Thyroid gland (tissue), 4 donors: ENCODE results near the gene IGF1. TPM values are rescaled to one million over a fixed set of nuclear protein-coding genes. Genes with fewer than 3 reads are reported as not detected.

ENCODE experiments used
- DNase-seq, 2 donors: peaks; one replicate each; pipeline ENCODE4 v3.0.0-alpha.2; 2019
- H3K27ac ChIP-seq, 3 donors: fragments of 200-600 bp; sonication (generic); 1 replicate in 2 of 3; 2 replicates in 1 of 3; pipeline ENCODE4 v1.5.1; 2016 to 2019; ENCODE audit warnings: mild to moderate bottlenecking in 1 of 3, moderate library complexity in 1 of 3
- H3K27me3 ChIP-seq: fragments of 200-600 bp; sonication (generic); one replicate; pipeline ENCODE4 v1.5.1; 2019
- H3K36me3 ChIP-seq, 2 donors: fragments of 200-600 bp; sonication (generic); one replicate each; pipeline ENCODE4 v1.5.1; 2016 to 2019
- H3K4me1 ChIP-seq, 2 donors: fragments of 200-600 bp; sonication (generic); one replicate each; pipeline ENCODE4 v1.5.1; 2017 to 2019
- H3K4me3 ChIP-seq, 3 donors: fragments of 200-600 bp; sonication (generic); replicated peaks in 1 of 3; 1 replicate in 2 of 3; 2 replicates in 1 of 3; pipeline ENCODE4 v1.5.1; 2016; ENCODE audit warnings: mild to moderate bottlenecking in 1 of 3
- H3K9me3 ChIP-seq: fragments of 200-600 bp; sonication (generic); one replicate; pipeline ENCODE4 v1.5.1; 2017
- CTCF ChIP-seq, 6 experiments: fragments of 200-600 bp in 3 of 6; fragments of 450-650 bp in 3 of 6; sonication (generic) in 3 of 6; IDR thresholded peaks; one replicate each; pipeline ENCODE4 v1.5.1; 2016 to 2019; ENCODE audit warnings: antibody characterized with exemption in 6 of 6, mild to moderate bottlenecking in 2 of 6, inconsistent platforms in 1 of 6, moderate library complexity in 1 of 6
- POLR2A ChIP-seq, 2 donors: fragments of 450-650 bp; IDR thresholded peaks; one replicate each; pipeline ENCODE4 v1.6.1; 2017; ENCODE audit warnings: antibody characterized with exemption in 2 of 2, mild to moderate bottlenecking in 2 of 2, moderate library complexity in 1 of 2
- WGBS, 2 donors: methylation state at CpG; one replicate each; pipeline ENCODE4 v1.1.5; 2017; 5-methylcytosine and 5-hydroxymethylcytosine counted together
- intact Hi-C: fragments of 100-400 bp; cut with DNase I; formaldehyde crosslinking; loops from one replicate; pipeline ENCODE4 v1.15.1; 2023
- total RNA-seq, 4 donors: library from RNA; depleted of rRNA; stranded (reverse); fragments of >200 nt; gene quantifications; one replicate each; pipeline ENCODE4 v1.2.3, GENCODE V29; 2016

Gene IGF1
- total RNA-seq, 4 donors from 2014 or later = 74.0 to 134 (median 111) TPM

GRCh38 chr12:102439426-102440405, 40.6 kb downstream of the IGF1 start:
- TF ChIP-seq CTCF (IDR thresholded peaks at IDR 0.05) (no peak), POLR2A (IDR thresholded peaks at IDR 0.05) (no peak)
- Histone ChIP-seq H3K4me3 (no peak overlapping the region), H3K4me1 (peaks cover 16 to 25% of the 10 kb centered on the region in 2 donors), H3K27me3 (no peaks in the 10 kb centered on the region), H3K9me3 (no peaks in the 10 kb centered on the region), H3K27ac (peak overlapping the region in 1 of 3 donors; percentile 7), H3K36me3 (no peaks in the 10 kb centered on the region)
- no peak for DNase-seq
- intact Hi-C loops = no loop called here
- 75 to 80% methylated on average over 11 of the region's 11 CpGs for WGBS, 2 donors

GRCh38 chr12:102438827-102439210, 41.5 kb downstream of the IGF1 start:
- H3K27ac ChIP-seq = no peak overlapping the region
- TF ChIP-seq CTCF (IDR thresholded peaks at IDR 0.05) = no peak
- no peak for TF ChIP-seq POLR2A (IDR thresholded peaks at IDR 0.05)
- no peak overlapping the region for H3K4me3 ChIP-seq
- H3K4me1 ChIP-seq = peaks cover 16 to 25% of the 10 kb centered on the region in 2 donors
- no peaks in the 10 kb centered on the region for H3K27me3 ChIP-seq
- no peaks in the 10 kb centered on the region for H3K36me3 ChIP-seq
- 65 to 67% methylated on average over 2 of the region's 2 CpGs for WGBS, 2 donors
- no peak for DNase-seq
- H3K9me3 ChIP-seq = no peaks in the 10 kb centered on the region
- intact Hi-C loops = no loop called here

- peaks cover 16 to 25% of the 10 kb centered on the region in 2 donors for H3K4me1 ChIP-seq
- H3K4me3 ChIP-seq = no peak overlapping the region
- no peak overlapping the region for H3K27ac ChIP-seq
- no peaks in the 10 kb centered on the region for H3K27me3 ChIP-seq
- intact Hi-C loops = no loop called here
- H3K9me3 ChIP-seq = no peaks in the 10 kb centered on the region
- DNase-seq = no peak
- TF ChIP-seq POLR2A (IDR thresholded peaks at IDR 0.05) (no peak), CTCF (IDR thresholded peaks at IDR 0.05) (no peak)
- H3K36me3 ChIP-seq = no peaks in the 10 kb centered on the region
- WGBS, 2 donors = 89 to 91% methylated on average over 11 of the region's 11 CpGs
Observed at GRCh38 chr12:102438047-102438826, 42.1 kb downstream of the IGF1 start.

- intact Hi-C loops = no loop called here
- TF ChIP-seq CTCF (IDR thresholded peaks at IDR 0.05) (no peak), POLR2A (IDR thresholded peaks at IDR 0.05) (no peak)
- 90 to 92% methylated on average over 3 of the region's 3 CpGs for WGBS, 2 donors
- no peaks in the 10 kb centered on the region for H3K36me3 ChIP-seq
- H3K9me3 ChIP-seq = no peaks in the 10 kb centered on the region
- no peak overlapping the region for H3K27ac ChIP-seq
- peaks cover 16 to 25% of the 10 kb centered on the region in 2 donors for H3K4me1 ChIP-seq
- H3K4me3 ChIP-seq = no peak overlapping the region
- H3K27me3 ChIP-seq = no peaks in the 10 kb centered on the region
- no peak for DNase-seq
Observed at GRCh38 chr12:102437511-102437910, 42.9 kb downstream of the IGF1 start.
